GM12878 (cell line): Measurements from ENCODE around the gene GAB3. TPM values are rescaled to one million over a fixed set of nuclear protein-coding genes. Genes with fewer than 3 reads are reported as not detected.
A peak's percentile ranks its signal among the peaks of the same experiment; 100 is the strongest.

Experiments used
- ASH2L ChIP-seq: fragments of 300-600, 200-600 bp; sonication (generic); IDR thresholded peaks from 2 replicates; pipeline ENCODE4 v1.6.1; 2017; ENCODE audit warnings: low read depth, mild to moderate bottlenecking, borderline replicate concordance
- ATF7 ChIP-seq: fragments of 450-650 bp; IDR thresholded peaks from 2 replicates; pipeline ENCODE4 v1.6.1; 2016; ENCODE audit warnings: low read depth, mild to moderate bottlenecking
- BHLHE40 ChIP-seq, 2 experiments: fragments of 450-650 bp in 1 of 2; IDR thresholded peaks; 2 replicates each; pipeline ENCODE4 v1.6.1; 2011 to 2017; ENCODE audit warnings: low read depth in 2 of 2, borderline replicate concordance in 1 of 2, improper control_type of control experiment in 1 of 2, low read length in 1 of 2, mild to moderate bottlenecking in 1 of 2
- CEBPB ChIP-seq, 2 experiments: fragments of 150-350 bp in 1 of 2; IDR thresholded peaks; 2 replicates each; pipeline ENCODE4 v1.6.1; 2012 to 2014; ENCODE audit warnings: low read depth in 2 of 2, low read length in 2 of 2, borderline replicate concordance in 1 of 2, inconsistent platforms in 1 of 2
- CHD1 ChIP-seq: IDR thresholded peaks from 2 replicates; pipeline ENCODE4 v1.6.1; 2012; ENCODE audit warnings: low read depth, low read length, improper control_type of control experiment
- CREM ChIP-seq: IDR thresholded peaks from 2 replicates; pipeline ENCODE4 v1.6.1; 2014; ENCODE audit warnings: antibody characterized with exemption, low read depth
- DPF2 ChIP-seq: fragments of 450-650 bp; IDR thresholded peaks from 2 replicates; pipeline ENCODE4 v1.6.1; 2017; ENCODE audit warnings: mild to moderate bottlenecking
- FOXK2 ChIP-seq: fragments of 450-650 bp; IDR thresholded peaks from 2 replicates; pipeline ENCODE4 v1.6.1; 2017; ENCODE audit warnings: mild to moderate bottlenecking, moderate library complexity
- FOXM1 ChIP-seq: IDR thresholded peaks from 2 replicates; pipeline ENCODE4 v1.6.1; 2012; ENCODE audit warnings: low read depth, mild to moderate bottlenecking, inconsistent platforms, low read length, moderate library complexity
- GATAD2B ChIP-seq: fragments of 450-650 bp; conservative IDR thresholded peaks from 2 replicates; pipeline ENCODE4 v1.6.1; 2017; ENCODE audit warnings: low read depth, mild to moderate bottlenecking, moderate library complexity
- HDGF ChIP-seq: fragments of 450-650 bp; IDR thresholded peaks from 2 replicates; pipeline ENCODE4 v1.6.1; 2016; ENCODE audit warnings: antibody characterized with exemption
- MEF2A ChIP-seq: IDR thresholded peaks from 2 replicates; pipeline ENCODE4 v1.6.1; 2011; ENCODE audit warnings: low read depth, mild to moderate bottlenecking, low read length, moderate library complexity; ENCODE audit not compliant: insufficient read depth
- NBN ChIP-seq: fragments of 450-650 bp; IDR thresholded peaks from 2 replicates; pipeline ENCODE4 v1.6.1; 2016
- NR2F1 ChIP-seq: fragments of 450-650 bp; conservative IDR thresholded peaks from 2 replicates; pipeline ENCODE4 v1.6.1; 2017; ENCODE audit warnings: mild to moderate bottlenecking
- PAX5 ChIP-seq: IDR thresholded peaks from 2 replicates; pipeline ENCODE4 v1.6.1; 2011; ENCODE audit warnings: low read depth, low read length, borderline replicate concordance
- PML ChIP-seq: IDR thresholded peaks from 2 replicates; pipeline ENCODE4 v1.6.1; 2012; ENCODE audit warnings: low read length, inconsistent platforms
- RAD21 ChIP-seq: IDR thresholded peaks from 2 replicates; pipeline ENCODE4 v1.6.1; 2011; ENCODE audit warnings: mild to moderate bottlenecking, low read depth, low read length, moderate library complexity; ENCODE audit not compliant: insufficient read depth
- RCOR1 ChIP-seq: conservative IDR thresholded peaks from 2 replicates; pipeline ENCODE4 v1.6.1; 2012; ENCODE audit warnings: low read depth, low read length, improper control_type of control experiment
- RELA ChIP-seq: fragments of 450-650 bp; IDR thresholded peaks from 2 replicates; pipeline ENCODE4 v1.8.0; 2014; ENCODE audit warnings: borderline replicate concordance; ENCODE audit not compliant: partially characterized antibody
- SMAD5 ChIP-seq: IDR thresholded peaks from 2 replicates; pipeline ENCODE4 v1.6.1; 2016; ENCODE audit warnings: antibody characterized with exemption, low read depth
- SP1 ChIP-seq: IDR thresholded peaks from one replicate; pipeline ENCODE4 v1.6.1; 2011; ENCODE audit warnings: low read depth, low read length
- SREBF2 ChIP-seq: IDR thresholded peaks from 2 replicates; pipeline ENCODE4 v1.6.1; 2012; ENCODE audit warnings: mild to moderate bottlenecking, low read length
- TAF1 ChIP-seq: IDR thresholded peaks from 2 replicates; pipeline ENCODE4 v1.6.1; 2011; ENCODE audit warnings: mild to moderate bottlenecking, low read depth, low read length, borderline replicate concordance
- TCF12 ChIP-seq: IDR thresholded peaks from 2 replicates; pipeline ENCODE4 v1.6.1; 2011; ENCODE audit warnings: low read depth, mild to moderate bottlenecking, low read length
- ZZZ3 ChIP-seq: IDR thresholded peaks from 2 replicates; pipeline ENCODE4 v1.6.1; 2011; ENCODE audit warnings: low read depth; ENCODE audit not compliant: control insufficient read depth, insufficient read length
- polyA plus RNA-seq, 11 experiments: library from polyadenylated mRNA; depleted of rRNA in 4 of 11; unstranded in 6 of 11; stranded (reverse) in 5 of 11; fragments of >200 nt; fragmentation: Nextera tagmentation in 4 of 11; fragmentation: Illumina TruSeq in 1 of 11; extraction: Ambion mirVana in 4 of 11; extraction: Trizol in 1 of 11; gene quantifications; 1 replicate in 1 of 11; 2 replicates in 10 of 11; pipeline versions ENCODE4 v1.2.1 to v1.2.3, GENCODE V29; 2011 to 2016; ENCODE audit warnings: inconsistent platforms in 2 of 11, missing spikeins in 2 of 11, low read depth in 1 of 11
- total RNA-seq, 4 experiments: library from RNA; depleted of rRNA in 3 of 4; stranded (reverse); fragments of >200 nt in 3 of 4; fragmentation: Illumina TruSeq in 1 of 4; extraction: Trizol in 1 of 4; gene quantifications; 2 replicates each; pipeline versions ENCODE4 v1.2.1 to v1.2.3, GENCODE V29; 2013 to 2021
- TF ChIP-seq, protein P1 (sequence below): fragments of 450-650 bp; IDR thresholded peaks from 2 replicates; pipeline ENCODE4 v1.6.1; 2018; ENCODE audit warnings: borderline replicate concordance, mild to moderate bottlenecking; ENCODE audit not compliant: partially characterized antibody
- TF ChIP-seq, protein P2 (sequence below): IDR thresholded peaks from 2 replicates; pipeline ENCODE4 v1.6.1; 2012; ENCODE audit warnings: low read depth, low read length, improper control_type of control experiment
- TF ChIP-seq, protein P3 (sequence below): IDR thresholded peaks from 2 replicates; pipeline ENCODE4 v1.6.1; 2011; ENCODE audit warnings: low read depth, mild to moderate bottlenecking, low read length, moderate library complexity, borderline replicate concordance; ENCODE audit errors: extremely low read depth
- TF ChIP-seq, protein P4 (sequence below): IDR thresholded peaks from 2 replicates; pipeline ENCODE4 v1.6.1; 2011; ENCODE audit warnings: low read depth, low read length, improper control_type of control experiment, borderline replicate concordance

GAB3 gene
- total and polyA plus RNA-seq, 10 of the 15 experiments (the other 5 are each of a cell fraction or from before 2014, with no cell fraction given), result 0.10 to 2.0 (median 0.85) TPM

DNA sequence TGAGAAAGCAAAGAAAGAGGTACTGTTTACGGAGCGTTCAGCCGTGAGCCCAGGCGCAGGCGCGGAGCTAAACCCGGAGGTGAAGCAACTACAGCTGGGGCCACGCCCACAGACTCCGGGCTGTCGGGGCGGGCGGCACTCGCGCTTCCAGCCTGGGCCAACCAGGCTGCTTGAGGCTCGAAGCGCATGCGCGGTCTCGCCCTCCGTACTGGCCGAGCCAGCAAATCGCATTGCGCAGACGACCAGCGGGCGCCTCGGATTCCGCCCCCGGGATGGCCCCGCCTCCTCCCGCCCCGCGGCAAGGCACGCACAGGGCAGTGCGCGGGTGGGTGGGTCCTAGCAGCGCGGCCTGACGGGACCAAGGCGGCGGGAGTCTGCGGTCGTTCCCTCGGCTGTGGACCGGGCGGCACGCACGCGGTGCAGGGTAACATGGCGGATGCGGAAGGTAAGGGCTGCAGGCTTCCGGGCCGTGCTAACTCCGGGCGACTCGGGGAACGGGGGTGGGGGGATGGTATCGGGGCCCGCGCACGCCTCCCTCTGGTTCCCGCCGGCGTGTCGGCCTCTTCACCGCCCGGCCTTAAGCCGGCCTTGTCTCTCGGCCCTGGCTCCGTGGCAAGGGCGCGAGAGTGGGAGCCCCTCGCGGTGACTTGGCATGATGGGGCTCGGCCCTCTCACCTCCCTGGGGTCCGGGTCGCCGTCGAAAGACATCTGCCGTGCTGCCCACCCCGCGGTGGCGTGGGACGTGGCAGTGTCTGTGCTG is 11.8 kb upstream of the GAB3 start, which contains the start of gene DKC1 (continued):
- TF ChIP-seq SP1 (peak; percentile 74), TCF12 (0 out of 2 replicates have a peak, but pooled peaks have one; percentile 21), RELA (no peak), RAD21 (no peak), CHD1 (no peak), HDGF (0 out of 2 replicates have a peak, but pooled peaks have one; percentile 19), CREM (no peak), ZZZ3 (no peak), BHLHE40 (IDR thresholded peaks at IDR 0.05; ENCODE audit: borderline replicate concordance in 1 of 2, low read depth in 2 of 2, low read length in 1 of 2) (peak; percentile 17 to 72; a peak in 3 of 4 replicates), CEBPB (IDR thresholded peaks at IDR 0.05; ENCODE audit: borderline replicate concordance in 1 of 2, low read depth in 2 of 2, low read length in 2 of 2) (peak in 1 of 2 experiments; percentile 82; a peak in 1 of 4 replicates), PML (peak; percentile 33; the same call in 1 of the 2 replicates), ATF7 (no peak), RCOR1 (no peak), ASH2L (no peak), FOXK2 (no peak), PAX5 (no peak), SREBF2 (no peak), GATAD2B (no peak; the same call in 1 of the 2 replicates), SMAD5 (no peak), DPF2 (no peak), NR2F1 (no peak), MEF2A (no peak), TAF1 (peak; percentile 51; the same call in 1 of the 2 replicates), NBN (no peak), FOXM1 (no peak)
- TF ChIP-seq, protein P1, sequence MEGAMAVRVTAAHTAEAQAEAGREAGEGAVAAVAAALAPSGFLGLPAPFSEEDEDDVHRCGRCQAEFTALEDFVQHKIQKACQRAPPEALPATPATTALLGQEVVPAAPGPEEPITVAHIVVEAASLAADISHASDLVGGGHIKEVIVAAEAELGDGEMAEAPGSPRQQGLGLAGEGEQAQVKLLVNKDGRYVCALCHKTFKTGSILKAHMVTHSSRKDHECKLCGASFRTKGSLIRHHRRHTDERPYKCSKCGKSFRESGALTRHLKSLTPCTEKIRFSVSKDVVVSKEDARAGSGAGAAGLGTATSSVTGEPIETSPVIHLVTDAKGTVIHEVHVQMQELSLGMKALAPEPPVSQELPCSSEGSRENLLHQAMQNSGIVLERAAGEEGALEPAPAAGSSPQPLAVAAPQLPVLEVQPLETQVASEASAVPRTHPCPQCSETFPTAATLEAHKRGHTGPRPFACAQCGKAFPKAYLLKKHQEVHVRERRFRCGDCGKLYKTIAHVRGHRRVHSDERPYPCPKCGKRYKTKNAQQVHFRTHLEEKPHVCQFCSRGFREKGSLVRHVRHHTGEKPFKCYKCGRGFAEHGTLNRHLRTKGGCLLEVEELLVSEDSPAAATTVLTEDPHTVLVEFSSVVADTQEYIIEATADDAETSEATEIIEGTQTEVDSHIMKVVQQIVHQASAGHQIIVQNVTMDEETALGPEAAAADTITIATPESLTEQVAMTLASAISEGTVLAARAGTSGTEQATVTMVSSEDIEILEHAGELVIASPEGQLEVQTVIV, result no peak
- TF ChIP-seq, protein P2, sequence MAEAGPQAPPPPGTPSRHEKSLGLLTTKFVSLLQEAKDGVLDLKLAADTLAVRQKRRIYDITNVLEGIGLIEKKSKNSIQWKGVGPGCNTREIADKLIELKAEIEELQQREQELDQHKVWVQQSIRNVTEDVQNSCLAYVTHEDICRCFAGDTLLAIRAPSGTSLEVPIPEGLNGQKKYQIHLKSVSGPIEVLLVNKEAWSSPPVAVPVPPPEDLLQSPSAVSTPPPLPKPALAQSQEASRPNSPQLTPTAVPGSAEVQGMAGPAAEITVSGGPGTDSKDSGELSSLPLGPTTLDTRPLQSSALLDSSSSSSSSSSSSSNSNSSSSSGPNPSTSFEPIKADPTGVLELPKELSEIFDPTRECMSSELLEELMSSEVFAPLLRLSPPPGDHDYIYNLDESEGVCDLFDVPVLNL, result no peak
- TF ChIP-seq, protein P3, sequence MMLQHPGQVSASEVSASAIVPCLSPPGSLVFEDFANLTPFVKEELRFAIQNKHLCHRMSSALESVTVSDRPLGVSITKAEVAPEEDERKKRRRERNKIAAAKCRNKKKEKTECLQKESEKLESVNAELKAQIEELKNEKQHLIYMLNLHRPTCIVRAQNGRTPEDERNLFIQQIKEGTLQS, result no peak
- TF ChIP-seq, protein P4, sequence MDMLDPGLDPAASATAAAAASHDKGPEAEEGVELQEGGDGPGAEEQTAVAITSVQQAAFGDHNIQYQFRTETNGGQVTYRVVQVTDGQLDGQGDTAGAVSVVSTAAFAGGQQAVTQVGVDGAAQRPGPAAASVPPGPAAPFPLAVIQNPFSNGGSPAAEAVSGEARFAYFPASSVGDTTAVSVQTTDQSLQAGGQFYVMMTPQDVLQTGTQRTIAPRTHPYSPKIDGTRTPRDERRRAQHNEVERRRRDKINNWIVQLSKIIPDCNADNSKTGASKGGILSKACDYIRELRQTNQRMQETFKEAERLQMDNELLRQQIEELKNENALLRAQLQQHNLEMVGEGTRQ, result no peak
